CD4-positive, alpha-beta T cell treated with Interleukin-21 for 1 hour (primary cell): ENCODE data around the gene KIAA0753.

Source experiments
- DNase-seq: peaks from one replicate; pipeline ENCODE4 v3.0.0-alpha.2; 2020

KIAA0753 gene

GRCh38 chr17:6568184-6568758 lies 72.2 kb downstream of the KIAA0753 start:
- no peak for DNase-seq

GRCh38 chr17:6567528-6568183 lies 72.9 kb downstream of the KIAA0753 start:
- DNase-seq = no peak

GRCh38 chr17:6561446-6561845 lies 79.1 kb downstream of the KIAA0753 start:
- DNase-seq = no peak

GRCh38 chr17:6560496-6560895 lies 80.0 kb downstream of the KIAA0753 start:
- DNase-seq = no peak

GRCh38 chr17:6559753-6560215 lies 80.7 kb downstream of the KIAA0753 start:
- no peak for DNase-seq

- no peak for DNase-seq
Observed at GRCh38 chr17:6558932-6559752, 81.4 kb downstream of the KIAA0753 start.

GRCh38 chr17:6558276-6558675 lies 82.2 kb downstream of the KIAA0753 start:
- no peak for DNase-seq

GRCh38 chr17:6557040-6557438 lies 83.5 kb downstream of the KIAA0753 start:
- DNase-seq = no peak

GRCh38 chr17:6556121-6557039 lies 84.1 kb downstream of the KIAA0753 start, which contains the start of gene PITPNM3:
Gene PITPNM3 (minus strand): TSS chr17:6556555. CDS start chr17:6556406, 149 bp downstream.
- DNase-seq = no peak

GRCh38 chr17:6555331-6556120 lies 85.0 kb downstream of the KIAA0753 start:
- no peak for DNase-seq

GRCh38 chr17:6554871-6555330 lies 85.6 kb downstream of the KIAA0753 start:
- DNase-seq = no peak

- DNase-seq = no peak
Observed at GRCh38 chr17:6554342-6554741, 86.2 kb downstream of the KIAA0753 start.

GRCh38 chr17:6551869-6552531 lies 88.5 kb downstream of the KIAA0753 start:
- DNase-seq = no peak

- no peak for DNase-seq
Observed at GRCh38 chr17:6551356-6551755, 89.2 kb downstream of the KIAA0753 start.

- DNase-seq = no peak
Observed at GRCh38 chr17:6549384-6550036, 91.0 kb downstream of the KIAA0753 start.

- DNase-seq = no peak
Observed at GRCh38 chr17:6548578-6549330, 91.8 kb downstream of the KIAA0753 start.

GRCh38 chr17:6548034-6548433 lies 92.5 kb downstream of the KIAA0753 start:
- no peak for DNase-seq

GRCh38 chr17:6547336-6547735 lies 93.2 kb downstream of the KIAA0753 start:
- no peak for DNase-seq

GRCh38 chr17:6546069-6546718 lies 94.3 kb downstream of the KIAA0753 start:
- no peak for DNase-seq
